GM18951 (cell line): ENCODE measurements around the gene CMPK2.

Source experiments
- POLR2A ChIP-seq: IDR thresholded peaks from 4 replicates; pipeline ENCODE4 v1.6.1; 2011; ENCODE audit warnings: mild to moderate bottlenecking; ENCODE audit not compliant: insufficient read length, insufficient read depth; ENCODE audit errors: extremely low read depth
- in situ Hi-C: fragments of 300-500 bp; cut with MboI; formaldehyde crosslinking; loops from one replicate; pipeline ENCODE4 v1.12.0; 2022; ENCODE audit warnings: low sequenced_read_pairs, mixed read lengths, inconsistent platforms; ENCODE audit not compliant: unreplicated experiment

CMPK2 gene

DNA sequence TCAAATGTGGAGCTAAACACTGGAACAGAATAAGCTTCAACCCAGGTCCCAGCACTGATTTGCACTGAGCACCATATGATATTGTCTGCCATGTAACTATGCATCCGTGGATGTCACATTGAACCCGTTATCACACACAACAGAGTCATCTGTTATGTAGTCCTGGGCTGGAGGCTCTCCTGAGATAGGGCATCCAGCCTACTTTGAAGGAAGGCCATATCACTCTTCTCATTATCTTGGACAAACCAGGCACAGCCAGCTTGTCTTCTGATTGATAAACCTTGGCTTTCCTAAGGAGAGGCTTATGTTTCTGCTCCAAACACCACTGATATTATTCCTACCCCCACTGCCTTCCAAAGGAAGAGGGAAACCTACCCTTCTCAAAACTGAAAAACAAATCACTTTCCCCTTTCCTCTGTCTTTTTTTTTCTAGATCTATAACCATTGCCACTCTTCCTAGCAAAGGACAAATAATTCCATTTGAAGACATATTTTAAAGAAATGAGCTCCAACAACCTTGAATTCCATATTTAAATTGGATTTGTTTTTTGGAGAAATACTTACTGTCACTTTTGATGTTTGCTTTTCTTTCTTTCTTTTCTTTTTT lies 28.3 kb upstream of the CMPK2 start:
- in situ Hi-C loops: no loop called here
- TF ChIP-seq POLR2A: no peak

DNA sequence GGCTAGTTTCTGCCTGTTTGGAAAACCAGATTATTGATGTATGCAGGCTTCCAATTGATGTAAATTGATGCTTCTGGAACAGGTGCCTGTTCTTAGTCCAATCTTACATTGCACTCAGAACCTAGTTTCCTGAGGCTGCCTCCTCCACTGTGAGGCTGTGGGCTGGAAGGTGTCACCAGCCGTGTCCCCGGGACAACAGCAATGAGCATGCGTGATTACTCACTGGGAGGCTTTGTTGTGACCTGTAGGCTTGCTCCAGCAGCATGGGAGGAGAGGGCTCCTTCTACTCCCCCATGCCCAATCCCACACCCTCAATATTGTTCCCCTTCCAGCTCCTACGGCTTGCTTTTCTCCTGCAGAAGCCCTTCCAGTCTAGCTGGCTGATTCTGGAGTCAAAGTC lies 23.0 kb upstream of the CMPK2 start:
- in situ Hi-C loops: no loop called here
- no peak for TF ChIP-seq POLR2A

- in situ Hi-C loops: no loop called here
- TF ChIP-seq POLR2A: no peak
Observed at GRCh38 chr2:6887751-6888192, 22.1 kb upstream of the CMPK2 start.

- in situ Hi-C loops: no loop called here
Observed at GRCh38 chr2:6885968-6886367, 20.3 kb upstream of the CMPK2 start.

GRCh38 chr2:6885551-6885950 lies 19.8 kb upstream of the CMPK2 start:
- in situ Hi-C loops: no loop called here
- no peak for TF ChIP-seq POLR2A

More at GRCh38 chr2:6885968-6886367, 20.3 kb upstream of the CMPK2 start:
- no peak for TF ChIP-seq POLR2A

GRCh38 chr2:6883448-6884122 lies 17.9 kb upstream of the CMPK2 start:
- in situ Hi-C loops: no loop called here
- no peak for TF ChIP-seq POLR2A

DNA sequence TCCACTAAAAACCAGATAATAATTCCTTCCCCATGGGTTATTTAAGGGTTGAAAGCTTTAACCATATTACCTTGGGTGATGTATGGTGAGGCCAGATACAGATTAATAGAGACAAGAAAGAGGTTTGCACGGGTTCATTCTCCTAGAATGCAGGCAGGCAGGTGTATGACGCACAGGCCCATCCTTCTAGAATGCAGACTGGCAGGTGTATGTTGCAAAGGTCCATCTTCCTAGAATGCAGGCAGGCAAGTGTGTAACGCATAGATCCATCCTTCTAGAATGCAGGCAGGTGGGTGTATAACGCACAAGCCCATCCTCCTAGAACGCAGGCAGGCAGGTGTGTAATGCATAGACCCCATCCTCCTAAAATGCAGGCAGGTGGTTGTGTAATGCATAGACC lies 15.8 kb upstream of the CMPK2 start:
- TF ChIP-seq POLR2A: no peak
- in situ Hi-C loops: no loop called here

- in situ Hi-C loops: no loop called here
- TF ChIP-seq POLR2A: no peak
Observed at GRCh38 chr2:6881046-6881445, 15.3 kb upstream of the CMPK2 start.

DNA sequence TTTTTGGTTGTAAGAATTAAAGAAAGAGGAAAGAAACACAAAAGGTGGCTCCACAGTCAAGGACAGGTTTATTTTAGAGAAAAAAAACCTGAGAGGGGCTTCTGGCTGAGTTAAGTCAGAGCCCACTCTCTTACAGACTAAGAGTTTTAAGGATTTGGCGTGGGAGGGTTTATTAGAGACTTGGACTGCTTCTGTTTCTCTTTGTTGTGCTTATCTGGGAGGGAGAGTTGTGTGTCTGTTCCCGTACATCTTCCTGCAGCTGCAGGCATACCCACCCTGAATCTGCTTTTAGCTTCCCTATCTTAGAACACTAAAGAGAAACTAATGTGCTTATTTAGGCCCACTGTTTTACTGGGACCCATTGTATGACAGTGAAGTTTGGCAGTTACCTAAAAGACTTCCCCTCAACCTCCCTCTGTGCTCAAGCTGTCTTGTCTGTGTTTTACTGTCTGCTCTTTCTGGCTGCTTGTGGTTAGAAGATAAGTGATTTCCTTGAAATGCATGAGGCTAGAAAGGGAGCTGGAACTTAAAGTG lies 14.6 kb upstream of the CMPK2 start:
- in situ Hi-C loops: no loop called here
- no peak for TF ChIP-seq POLR2A

- in situ Hi-C loops: no loop called here
- no peak for TF ChIP-seq POLR2A
Observed at GRCh38 chr2:6879011-6879410, 13.3 kb upstream of the CMPK2 start.

DNA sequence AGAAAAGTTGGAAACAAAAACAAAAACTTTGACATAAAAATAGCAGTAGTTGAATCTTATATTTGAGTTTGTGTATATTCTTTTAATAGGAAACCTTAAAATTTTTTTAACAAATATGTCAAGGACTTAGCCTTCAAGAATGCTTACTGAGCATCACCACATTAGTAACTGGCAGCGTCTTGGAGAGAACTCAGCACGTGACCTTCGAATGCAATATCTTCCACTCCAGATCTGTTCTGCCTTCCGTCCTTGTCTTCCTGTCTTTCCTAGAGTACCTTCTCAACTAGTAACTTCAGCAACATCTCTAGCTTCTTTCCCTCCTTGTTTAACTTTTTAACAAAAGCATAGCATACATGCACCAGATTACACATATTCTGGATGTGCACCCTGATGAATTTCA lies 12.8 kb upstream of the CMPK2 start:
- in situ Hi-C loops: no loop called here
- no peak for TF ChIP-seq POLR2A

DNA sequence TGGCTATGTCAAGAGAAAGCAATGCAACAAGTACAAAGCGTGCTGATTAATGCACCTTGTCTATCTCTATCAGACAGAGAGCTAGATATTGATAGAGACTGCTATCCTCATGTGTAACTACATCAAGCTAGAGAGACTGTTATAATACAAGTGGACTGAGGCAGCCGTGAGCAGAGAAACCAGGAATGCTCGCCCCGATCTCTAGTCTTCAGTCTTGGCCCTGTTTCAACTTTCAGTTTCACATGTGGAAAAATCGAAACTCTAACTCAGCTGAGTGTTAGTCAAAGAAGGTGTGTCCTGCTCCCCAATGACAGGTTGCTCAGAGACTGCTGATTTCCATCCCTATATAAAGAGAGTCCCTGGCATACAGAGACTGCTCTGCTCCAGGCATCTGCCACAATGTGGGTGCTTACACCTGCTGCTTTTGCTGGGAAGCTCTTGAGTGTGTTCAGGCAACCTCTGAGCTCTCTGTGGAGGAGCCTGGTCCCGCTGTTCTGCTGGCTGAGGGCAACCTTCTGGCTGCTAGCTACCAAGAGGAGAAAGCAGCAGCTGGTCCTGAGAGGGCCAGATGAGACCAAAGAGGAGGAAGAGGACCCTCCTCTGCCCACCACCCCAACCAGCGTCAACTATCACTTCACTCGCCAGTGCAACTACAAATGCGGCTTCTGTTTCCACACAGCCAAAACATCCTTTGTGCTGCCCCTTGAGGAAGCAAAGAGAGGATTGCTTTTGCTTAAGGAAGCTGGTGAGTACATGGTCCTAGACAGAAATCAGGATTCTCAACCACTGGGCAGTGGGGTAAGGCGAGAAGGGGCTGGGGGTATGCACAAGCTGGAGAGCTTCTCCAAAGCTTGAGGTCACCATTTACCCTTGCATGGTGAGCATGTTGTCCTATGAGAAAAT lies 11.9 kb upstream of the CMPK2 start, which contains the start of gene RSAD2:
Gene RSAD2, plus strand, starts transcription at position 376 of the 903 bp plus-strand sequence. Its CDS starts 24 bp downstream, at position 400.
- in situ Hi-C loops: no loop called here
- TF ChIP-seq POLR2A: no peak

GRCh38 chr2:6876309-6876708 lies 10.6 kb upstream of the CMPK2 start:
- no peak for TF ChIP-seq POLR2A
- in situ Hi-C loops: no loop called here
